GM21786 (cell line): ENCODE results near the gene USP48.
"Not testable (repeated sequence)": the region's sequence is repeated elsewhere in the genome, so short reads cannot be mapped to it uniquely, and the experiment has no call there.

Experiments used
- ATAC-seq: cut with Tn5 transposase; IDR thresholded peaks from one replicate; pipeline ENCODE4 v1.9.1; 2021; ENCODE audit not compliant: unreplicated experiment

The USP48 gene

DNA sequence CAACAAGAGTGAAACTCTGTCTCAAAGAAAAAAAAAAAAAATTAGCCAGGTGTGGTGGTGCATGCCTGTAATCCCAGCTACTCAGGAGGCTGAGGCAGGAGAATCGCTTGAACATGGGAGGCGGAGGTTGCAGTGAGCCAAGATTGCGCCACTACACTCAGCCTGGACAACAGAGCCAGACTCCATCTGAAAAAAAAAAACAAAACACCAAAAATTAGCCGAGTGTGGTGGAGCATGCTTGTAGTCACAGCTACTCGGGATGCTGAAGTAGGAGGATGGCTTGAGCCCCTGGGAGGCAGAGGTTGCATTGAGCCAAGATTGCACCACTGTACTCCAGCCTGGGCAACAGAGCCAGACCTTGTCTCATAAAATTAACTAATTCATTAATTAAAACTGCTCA, 6.0 kb downstream of the USP48 start:
- not testable (repeated sequence) for ATAC-seq

DNA sequence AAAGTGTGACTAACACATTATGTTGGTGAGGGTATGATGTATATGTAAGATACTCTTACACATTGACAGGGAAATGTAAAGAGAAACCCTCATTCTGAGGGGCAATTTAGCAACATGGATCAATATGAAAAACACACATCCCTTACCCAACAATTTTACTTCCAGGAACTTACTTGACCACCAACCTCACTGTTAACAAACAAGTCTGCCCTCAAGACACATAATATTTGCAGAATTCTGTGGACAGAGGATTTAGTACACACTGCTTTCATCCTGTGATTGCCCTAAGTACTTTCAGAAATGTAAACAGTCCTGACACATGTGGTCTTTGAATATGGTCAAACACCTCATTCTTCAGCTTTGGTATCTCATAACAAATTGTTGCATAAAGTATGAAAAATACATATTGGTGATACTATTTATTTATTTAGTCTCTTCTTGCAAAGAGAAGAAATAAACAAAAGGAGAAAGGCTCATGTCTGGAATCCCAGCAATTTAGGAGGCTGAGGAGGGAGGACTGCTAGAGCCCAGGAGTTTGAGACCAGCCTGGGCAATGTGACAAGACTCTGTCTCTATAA, 6.9 kb downstream of the USP48 start:
- ATAC-seq: no peak

DNA sequence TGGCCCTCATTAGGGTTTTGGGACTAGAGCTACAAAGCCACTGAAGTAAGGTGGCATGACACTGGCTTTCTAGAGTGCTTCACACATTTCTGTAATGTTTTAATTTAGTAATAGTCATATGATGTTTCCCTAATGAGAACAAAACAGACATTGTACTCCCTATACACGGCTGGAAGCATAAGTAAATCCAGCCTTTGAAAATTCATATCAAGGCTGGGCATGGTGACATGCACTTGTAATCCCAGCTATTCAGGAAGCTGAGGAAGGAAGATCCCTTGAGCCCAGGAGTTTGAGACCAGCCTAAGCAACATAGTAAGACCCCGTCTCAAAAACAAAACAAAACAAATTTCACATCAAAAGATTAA, 7.4 kb downstream of the USP48 start:
- ATAC-seq: no peak

DNA sequence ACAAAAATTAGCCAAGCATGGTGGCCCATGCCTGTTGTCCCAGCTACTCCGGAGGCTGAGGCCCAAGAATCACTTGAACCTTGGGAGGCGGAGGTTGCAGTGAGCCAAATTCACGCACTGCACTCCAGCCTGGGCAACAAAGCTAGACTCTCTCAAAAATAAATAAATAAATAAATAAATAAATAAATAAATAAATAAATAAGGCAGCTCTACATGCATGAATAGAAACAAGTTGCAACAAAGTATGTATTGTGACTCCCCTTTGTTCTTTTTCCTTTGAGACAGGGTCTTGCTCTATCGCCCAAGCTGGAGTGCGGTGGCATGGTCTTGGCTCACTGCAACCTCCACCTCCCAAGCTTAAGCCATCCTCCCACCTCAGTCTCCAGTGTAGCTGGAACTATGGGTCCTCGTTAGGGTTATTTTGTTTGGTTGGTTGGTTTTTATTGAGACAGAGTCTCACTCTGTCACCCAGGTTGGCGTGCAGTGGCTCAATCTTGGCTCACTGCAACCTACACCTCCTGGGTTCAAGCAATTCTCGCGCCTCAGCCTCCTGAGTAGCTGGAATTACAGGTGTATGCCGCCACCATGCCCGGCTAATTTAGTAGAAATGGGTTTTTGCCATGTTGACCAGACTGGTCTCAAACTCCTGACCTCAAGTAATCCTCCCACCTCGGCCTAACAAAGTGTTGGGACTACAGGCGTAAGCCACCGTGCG, 8.0 kb downstream of the USP48 start:
- ATAC-seq: no peak

DNA sequence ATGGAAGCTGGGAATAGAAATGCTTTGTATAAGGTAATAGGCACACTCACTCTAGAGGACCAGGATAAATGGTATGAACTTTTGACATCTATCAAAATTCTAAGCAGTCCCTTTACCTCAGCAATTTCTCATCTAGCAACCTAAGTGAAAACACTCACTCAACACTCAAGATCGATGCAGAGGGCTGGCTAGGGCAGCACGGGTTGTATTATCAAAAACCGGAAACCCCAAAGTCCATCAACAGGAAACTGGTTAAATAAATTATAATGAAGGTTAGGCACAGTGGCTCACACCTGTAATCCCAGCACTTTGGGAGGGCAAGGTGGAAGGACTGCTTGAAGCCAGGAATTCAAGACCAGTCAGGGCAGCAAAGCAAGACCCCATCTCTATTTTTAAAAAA, 9.4 kb downstream of the USP48 start:
- ATAC-seq: no peak

DNA sequence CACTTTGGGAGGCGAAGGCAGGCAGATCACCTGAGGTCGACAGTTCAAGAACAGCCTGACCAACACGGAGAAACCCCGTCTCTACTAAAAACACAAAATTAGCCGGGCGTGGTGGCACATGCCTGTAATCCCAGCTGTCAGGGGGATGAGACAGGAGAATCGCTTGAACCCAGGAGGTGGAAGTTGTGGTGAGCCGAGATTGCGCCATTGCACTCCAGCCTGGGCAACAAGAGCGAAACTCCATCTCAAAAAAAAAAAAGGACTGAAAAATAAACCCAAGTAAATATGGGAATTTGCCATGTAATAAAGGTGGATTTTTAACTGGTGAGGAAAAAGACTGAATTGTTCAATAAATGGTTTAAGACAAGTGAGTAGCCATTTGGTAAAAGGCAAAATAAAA, 11.3 kb downstream of the USP48 start:
- ATAC-seq: not testable (repeated sequence)

DNA sequence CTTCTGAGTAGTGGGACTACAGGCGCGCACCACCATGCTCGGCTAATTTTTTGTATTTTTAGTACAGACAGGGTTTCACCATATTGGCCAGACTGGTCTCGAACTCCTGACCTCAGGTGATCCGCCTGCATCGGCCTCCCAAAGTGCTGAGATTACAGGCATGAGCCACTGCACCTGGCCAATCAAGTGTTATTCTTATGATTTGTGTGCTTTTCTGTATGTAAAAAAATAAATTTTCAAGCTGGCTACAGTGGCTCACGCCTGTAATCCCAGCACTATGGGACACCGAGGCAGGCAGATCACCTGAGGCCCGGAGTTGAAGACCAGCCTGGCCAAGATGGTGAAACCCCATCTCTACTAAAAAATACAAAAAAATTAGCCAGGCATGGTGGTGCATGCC, 12.3 kb downstream of the USP48 start:
- not testable (repeated sequence) for ATAC-seq

DNA sequence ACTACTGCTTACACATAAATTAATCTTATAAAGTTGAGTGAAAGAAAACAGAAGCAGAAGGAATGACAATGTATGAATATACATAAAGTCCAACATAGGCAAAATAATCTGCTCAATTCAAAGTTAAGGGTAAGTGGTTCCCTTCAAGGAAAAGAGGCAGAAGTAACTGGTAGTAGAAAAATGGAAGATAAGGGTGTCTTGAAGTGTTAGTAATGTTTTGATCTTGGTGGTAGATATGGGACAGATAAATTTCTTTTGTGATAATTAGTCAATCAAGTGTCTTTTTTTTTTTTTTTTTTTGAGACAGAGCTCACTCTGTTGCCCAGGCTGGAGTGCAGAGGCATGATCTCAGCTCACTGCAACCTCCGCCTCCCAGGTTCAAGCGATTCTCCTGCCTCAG, 12.7 kb downstream of the USP48 start:
- no peak for ATAC-seq

DNA sequence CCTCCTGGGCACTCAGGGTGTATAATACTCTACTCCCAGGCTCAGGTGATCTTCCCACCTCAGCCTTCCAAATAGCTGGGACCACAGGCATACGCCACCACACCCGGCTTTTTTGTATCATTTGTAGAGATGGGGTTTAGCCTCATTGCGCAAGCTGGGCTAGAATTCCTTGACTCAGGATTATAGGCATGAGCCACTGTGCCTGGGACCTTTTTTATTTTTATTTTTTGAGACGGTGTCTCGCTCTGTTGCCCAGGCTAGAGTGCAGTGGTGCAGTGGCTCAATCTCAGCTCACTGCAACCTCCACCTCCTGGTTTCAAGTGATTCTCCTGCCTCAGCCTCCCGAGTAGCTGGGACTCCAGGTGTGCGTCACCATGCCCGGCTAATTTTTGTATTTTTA, 15.8 kb downstream of the USP48 start:
- not testable (repeated sequence) for ATAC-seq

DNA sequence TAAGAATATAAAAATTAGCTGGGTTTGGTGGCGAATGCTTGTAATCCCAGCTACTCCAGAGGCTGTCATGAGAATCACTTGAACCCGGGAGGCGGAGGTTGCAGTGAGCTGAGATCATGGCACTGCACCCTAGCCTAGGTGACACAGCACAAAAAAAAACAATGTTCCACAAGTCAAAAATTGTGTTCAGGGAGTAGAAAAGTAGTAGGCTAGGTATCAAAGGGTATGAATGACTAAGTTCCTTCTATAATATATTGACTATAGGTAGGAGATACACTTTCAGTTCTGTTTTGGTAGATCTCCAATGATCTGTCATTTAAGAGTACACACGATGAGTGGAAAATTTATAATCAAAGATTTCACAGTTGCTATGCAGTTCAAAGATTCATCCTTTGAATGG, 16.7 kb downstream of the USP48 start:
- no peak for ATAC-seq

DNA sequence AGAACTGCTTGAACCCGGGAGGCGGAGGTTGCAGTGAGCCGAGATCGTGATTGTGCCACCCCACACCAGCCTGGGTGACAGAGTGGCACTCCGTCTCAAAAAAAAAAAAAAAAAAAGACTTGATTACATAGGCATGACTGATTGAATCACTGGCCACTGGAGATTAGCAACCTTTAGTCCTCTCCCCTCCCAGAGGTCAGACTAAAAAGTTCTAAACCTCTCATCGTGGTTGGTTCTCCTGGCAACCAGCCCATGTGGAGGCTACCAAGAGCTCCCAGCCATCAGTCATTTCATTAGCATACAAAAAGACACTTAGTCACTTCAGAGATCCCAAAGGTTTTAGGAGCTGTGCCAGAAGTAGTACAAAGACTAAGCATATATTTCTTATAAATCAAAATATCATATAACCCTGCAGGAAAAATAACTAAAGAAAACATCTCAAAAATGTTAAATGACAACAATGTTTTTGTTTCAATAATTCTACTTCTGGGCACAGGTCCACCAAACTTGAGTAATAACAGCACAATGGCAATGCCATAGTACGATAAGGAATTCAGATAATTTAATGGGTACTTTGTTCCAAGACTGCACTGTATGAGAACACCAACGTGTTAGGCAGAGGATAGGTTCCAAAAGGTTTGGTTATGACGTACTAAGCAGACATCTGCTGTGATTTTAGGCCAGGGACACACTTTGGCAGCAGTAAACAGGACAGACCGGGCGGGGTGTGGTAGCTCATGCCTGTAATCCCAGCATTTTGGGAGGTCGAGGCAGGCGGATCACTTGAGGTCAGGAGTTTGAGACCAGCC, 18.1 kb downstream of the USP48 start:
- ATAC-seq: no peak

DNA sequence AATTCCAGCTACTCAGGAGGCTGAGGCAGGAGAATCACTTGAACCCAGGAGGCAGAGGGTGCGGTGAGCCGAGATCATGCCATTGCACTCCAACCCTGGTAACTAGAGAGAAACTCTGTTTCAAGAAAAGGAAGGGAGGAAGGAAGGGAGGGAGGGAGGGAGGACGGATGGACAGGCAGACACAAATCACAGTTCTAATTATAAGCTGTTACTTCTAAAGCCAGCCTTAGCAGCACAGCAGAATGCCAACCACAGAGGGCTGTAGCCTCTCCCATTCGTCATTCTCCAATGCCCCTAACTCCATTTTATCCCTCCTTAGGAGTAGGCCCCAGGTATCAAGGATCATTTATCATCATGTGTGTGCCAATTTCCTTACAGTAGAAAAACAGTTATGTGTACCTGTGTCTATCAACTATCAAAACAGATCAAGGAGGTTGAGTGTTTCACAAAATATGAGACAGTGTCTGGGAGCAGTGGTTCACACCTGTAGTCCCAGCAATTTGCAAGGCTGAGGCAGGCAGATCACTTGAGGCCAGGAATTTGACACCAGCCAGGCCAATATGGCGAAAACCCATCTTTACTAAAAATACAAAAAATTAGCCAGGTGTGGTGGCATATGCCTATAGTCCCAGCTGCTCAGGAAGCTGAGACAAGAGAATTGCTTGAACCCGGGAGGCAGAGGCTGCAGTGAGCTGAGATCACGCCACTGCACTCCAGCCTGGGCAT, 19.1 kb downstream of the USP48 start:
- ATAC-seq: no peak

DNA sequence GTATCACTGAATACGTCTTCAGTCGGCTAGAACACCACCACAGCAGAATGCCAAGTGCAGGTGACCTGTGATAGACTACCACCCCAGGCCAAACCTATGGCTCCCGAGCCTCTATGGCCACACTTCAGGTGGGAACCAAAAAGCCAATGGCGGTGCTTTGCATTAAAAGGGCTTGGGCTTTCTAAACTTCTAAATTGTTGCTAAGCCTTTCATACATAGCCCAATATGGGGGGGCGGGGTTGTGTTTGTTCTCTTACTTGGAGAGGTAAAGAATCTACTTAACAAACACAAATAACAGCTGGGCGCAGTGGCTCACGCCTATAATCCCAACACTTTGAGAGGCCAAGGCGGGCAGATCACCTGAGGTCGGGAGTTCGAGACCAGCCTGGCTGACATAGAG, 19.7 kb downstream of the USP48 start:
- no peak for ATAC-seq

DNA sequence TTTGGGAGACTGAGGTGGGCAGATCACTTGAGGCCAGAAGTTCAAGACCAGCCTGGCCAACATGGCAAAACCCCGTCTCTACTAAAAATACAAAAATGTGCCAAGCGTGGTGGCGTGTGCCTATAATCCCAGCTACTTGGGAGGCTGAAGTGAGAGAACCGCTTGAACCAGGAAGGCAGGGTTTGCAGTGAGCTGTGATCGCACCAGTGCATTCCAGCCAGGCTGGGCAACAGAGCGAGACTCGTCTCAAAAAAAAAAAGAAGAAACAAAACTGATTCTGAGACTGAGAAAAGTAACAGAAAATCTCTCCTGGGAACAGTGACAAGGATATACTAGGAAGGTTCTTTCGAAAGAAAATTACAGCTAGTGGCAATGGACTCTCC, 20.9 kb downstream of the USP48 start:
- ATAC-seq: no peak

DNA sequence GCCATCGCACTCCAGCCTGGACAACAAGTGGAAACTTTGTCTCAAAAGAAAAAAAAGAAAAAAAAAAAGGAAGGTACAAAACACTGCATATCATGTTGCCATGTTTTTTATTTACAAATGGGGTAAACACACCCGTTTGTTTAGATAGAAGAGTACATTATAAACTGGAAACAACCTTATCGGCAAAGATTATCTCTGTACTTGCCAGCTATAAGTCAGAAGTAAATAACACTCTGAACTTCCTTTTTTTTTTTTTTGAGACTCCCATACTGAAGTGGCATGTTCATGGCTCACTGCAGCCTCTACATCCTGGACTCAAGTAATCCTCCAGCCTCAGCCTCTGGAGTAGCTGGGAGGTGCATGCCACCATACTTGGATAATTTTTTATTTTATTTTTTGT, 21.9 kb downstream of the USP48 start:
- ATAC-seq: no peak

DNA sequence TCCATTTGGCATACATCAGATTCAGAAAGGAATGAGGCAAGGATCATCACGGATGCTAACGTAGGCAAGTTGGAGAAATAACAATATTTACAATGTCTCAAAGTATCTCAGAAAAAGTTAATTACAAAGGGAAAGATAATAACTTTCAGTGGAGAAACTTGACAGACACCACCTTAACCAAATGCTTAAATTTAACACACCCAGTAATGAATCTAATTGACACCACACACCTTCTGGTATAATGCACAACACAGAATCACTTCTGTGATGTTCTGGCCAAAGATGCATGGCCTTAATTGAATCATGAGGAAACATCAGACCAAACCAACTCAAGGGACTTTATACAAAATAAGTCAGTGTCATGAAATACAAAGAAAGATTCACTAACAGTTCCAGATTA, 23.1 kb downstream of the USP48 start:
- no peak for ATAC-seq

DNA sequence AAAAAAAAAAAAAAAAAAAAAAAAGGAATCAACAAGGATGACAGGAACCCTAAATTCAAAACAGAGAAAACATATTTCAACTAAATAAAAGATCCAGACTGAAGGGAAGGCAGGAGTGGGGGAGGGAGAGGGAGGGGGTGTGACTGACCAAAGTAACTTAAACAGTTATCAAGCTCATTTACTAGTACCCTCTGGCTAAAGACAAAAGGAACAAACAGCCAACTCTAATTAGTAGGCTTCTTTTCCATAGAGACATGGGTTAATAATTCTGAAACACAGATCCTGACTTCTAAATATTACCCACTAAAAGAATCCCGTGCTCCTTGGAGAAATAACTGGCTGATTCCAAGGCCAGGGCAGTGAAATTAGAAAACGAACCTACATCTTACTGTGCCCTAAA, 23.8 kb downstream of the USP48 start:
- no peak for ATAC-seq

DNA sequence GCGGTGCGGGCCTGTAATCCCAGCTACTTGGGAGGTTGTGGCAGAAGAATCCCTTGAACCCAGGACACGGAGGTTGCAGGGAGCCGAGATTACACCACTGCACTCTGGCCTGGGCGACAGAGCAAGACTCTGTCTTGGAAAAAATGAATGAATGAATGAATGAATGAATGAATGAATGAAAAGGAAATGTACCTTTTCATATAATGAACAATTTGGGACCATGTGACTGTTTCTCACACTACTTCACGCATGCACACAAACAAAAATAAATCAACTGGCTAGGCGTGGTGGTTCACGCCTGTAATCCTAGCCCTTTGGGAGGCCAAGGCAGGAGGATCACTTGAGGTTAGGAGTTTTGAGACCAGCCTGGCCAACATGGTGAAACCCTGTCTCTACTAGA, 24.3 kb downstream of the USP48 start:
- ATAC-seq: no peak

DNA sequence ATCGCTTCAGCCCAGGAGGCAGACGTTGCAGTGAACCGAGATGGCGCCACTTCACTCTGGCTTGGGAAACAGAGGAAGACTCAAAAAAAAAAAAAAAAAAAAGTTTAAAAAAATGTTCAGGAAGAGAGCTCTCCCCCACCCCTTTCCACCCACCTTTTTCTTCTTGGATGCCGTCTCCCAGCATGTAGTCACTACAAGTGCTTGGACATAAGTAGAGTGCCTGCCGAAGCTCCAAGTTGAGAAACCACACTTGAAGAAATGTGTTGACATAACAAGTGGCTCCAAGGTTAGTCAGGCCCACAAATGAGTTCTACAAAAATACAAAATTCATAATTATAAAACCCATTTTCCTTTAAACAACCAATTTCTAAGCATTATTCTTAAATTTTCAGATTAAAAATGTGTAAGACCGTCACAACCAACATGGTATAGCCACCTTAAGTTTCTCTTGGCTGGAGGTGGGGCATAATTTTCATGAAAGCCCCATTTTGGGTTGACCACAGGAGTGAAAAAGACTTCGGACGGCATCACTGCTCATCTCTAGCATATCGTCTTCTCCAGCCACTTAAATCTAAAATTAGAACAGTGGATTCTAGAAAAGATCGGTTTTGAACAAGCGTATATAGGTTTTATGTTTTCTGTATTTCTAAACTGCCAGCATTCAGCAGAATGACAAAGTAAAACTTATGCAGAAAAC, 26.4 kb downstream of the USP48 start:
- ATAC-seq: no peak

DNA sequence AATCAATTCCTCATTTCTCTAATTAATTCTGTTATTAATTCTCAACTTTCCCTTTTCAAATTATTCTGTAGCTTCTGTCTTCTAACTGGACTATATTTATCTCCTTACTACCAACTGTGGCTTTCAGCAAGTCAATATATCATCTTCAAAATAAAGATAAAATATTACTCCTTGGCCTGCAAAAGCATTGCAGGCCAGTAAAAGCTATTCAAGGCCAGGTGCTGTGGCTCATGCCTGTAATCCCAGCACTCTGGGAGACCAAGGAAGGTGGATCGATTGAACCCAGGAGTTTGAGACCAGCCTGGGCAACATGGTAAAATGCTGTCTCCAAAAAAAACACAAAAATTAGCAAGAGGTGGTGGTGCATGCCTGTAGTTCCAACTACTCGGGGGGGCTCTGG, 27.9 kb downstream of the USP48 start:
- ATAC-seq: no peak

DNA sequence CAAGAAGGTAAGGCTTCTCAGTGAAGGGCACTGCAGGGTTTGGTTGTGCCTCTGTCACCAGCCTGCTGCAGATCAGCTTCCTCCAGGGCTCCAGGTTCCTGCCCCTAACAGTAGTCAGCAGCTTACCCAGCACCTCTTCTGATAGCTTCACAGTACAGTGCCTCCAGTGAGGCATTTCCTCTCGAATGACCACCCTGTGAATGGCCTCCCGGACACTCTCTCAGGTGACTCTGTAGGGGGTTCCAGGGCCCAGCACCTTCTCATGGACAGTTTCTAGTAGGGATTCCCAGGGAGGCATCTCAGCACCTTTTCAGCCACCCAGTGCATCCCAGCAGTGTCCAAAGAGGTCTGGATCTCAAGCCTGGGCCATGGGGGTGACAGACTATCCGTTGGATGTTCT, 28.4 kb downstream of the USP48 start:
- ATAC-seq: no peak
